HepG2 (cell line): ENCODE results near the gene COL27A1. TPM values are rescaled to one million over a fixed set of nuclear protein-coding genes. Genes with fewer than 3 reads are reported as not detected.

Source experiments
- ATAC-seq: fragments of 200-7000 bp; cut with Tn5 transposase; 3 replicates; pipeline ENCODE4 v1.9.1; 2020; ENCODE audit warnings: mild to moderate bottlenecking, moderate library complexity
- BruUV-seq: library from RNA; stranded (reverse); fragments of 400-500 nt; replicated peaks from 2 replicates; lab custom pipeline; 2021; lab: Mats Ljungman, UMichigan
- CTCF ChIA-PET: fragments of 300-600 bp; formaldehyde crosslinking; extraction: SDS; loops from one replicate; lab custom pipeline; 2021; ENCODE audit warnings: low total read pairs, inconsistent platforms, low intra/inter-chr PET ratio; lab: Yijun Ruan, JAX
- POLR2A ChIA-PET: fragments of 350-600 bp; sonication (Branson Sonifier 250); formaldehyde crosslinking; loops from one replicate; lab custom pipeline; 2020; ENCODE audit warnings: antibody characterized with exemption, inconsistent platforms; lab: Yijun Ruan, JAX
- DNase-seq: peaks from one replicate; pipeline ENCODE4 v3.0.0-alpha.2; 2015; ENCODE audit warnings: low spot score
- FAIRE-seq: peaks from 3 replicates; lab custom pipeline; 2011; peaks lifted over from hg19 to GRCh38; lab: Jason Lieb, UNC
- H2AFZ ChIP-seq: one replicate; pipeline ENCODE4 v1.6.1; 2011; ENCODE audit warnings: low read length, inconsistent platforms
- H3K27ac ChIP-seq: fragments of 300-600 bp; 3 replicates; pipeline ENCODE4 v1.8.0; 2011; ENCODE audit warnings: mixed run types, mild to moderate bottlenecking, mixed read lengths, low read length, inconsistent platforms; ENCODE audit not compliant: insufficient read depth; ENCODE audit errors: extremely low read length
- H3K27me3 ChIP-seq, 2 experiments: fragments of 200-600 bp in 1 of 2; 2 replicates in 1 of 2; 3 replicates in 1 of 2; pipeline versions ENCODE4 v1.6.0 to v1.8.0; 2011; ENCODE audit warnings: low read length in 2 of 2, mild to moderate bottlenecking in 2 of 2, moderate library complexity in 2 of 2, inconsistent platforms in 1 of 2; ENCODE audit not compliant: insufficient read depth in 2 of 2, control insufficient read depth in 1 of 2
- H3K36me3 ChIP-seq, 2 experiments: fragments of 200-600 bp in 1 of 2; replicated peaks in 1 of 2; 2 replicates in 1 of 2; 3 replicates in 1 of 2; pipeline versions ENCODE4 v1.5.1 to v1.8.0; 2011; ENCODE audit warnings: low read length in 2 of 2, inconsistent platforms in 1 of 2; ENCODE audit not compliant: insufficient read depth in 2 of 2, control insufficient read depth in 1 of 2
- H3K4me1 ChIP-seq: 2 replicates; pipeline ENCODE4 v1.5.1; 2012; ENCODE audit warnings: low read length, inconsistent platforms; ENCODE audit not compliant: insufficient read depth
- H3K4me2 ChIP-seq: 2 replicates; pipeline ENCODE4 v1.6.0; 2011; ENCODE audit warnings: low read depth, low read length, inconsistent platforms
- H3K4me3 ChIP-seq, 3 experiments: fragments of 200-600 bp in 1 of 3; sonication (generic), shearing (Covaris generic) in 1 of 3; replicated peaks in 1 of 3; 2 replicates each; pipeline ENCODE4 v1.5.1; 2011 to 2016; ENCODE audit warnings: low read length in 3 of 3, inconsistent platforms in 2 of 3, low read depth in 2 of 3, mild to moderate bottlenecking in 2 of 3, control low read depth in 1 of 3, mixed read lengths in 1 of 3; ENCODE audit not compliant: insufficient read depth in 1 of 3
- H3K79me2 ChIP-seq: one replicate; pipeline ENCODE4 v1.6.1; 2011; ENCODE audit warnings: low read length, inconsistent platforms; ENCODE audit not compliant: insufficient read depth
- H3K9ac ChIP-seq: 2 replicates; pipeline ENCODE4 v1.6.0; 2011; ENCODE audit warnings: mild to moderate bottlenecking, low read depth, low read length, inconsistent platforms; ENCODE audit not compliant: insufficient read depth
- H3K9me3 ChIP-seq: 2 replicates; pipeline ENCODE4 v1.5.1; 2012; ENCODE audit warnings: mild to moderate bottlenecking, low read length
- H4K20me1 ChIP-seq: 2 replicates; pipeline ENCODE4 v1.6.0; 2011; ENCODE audit warnings: inconsistent platforms, mild to moderate bottlenecking, low read length, moderate library complexity; ENCODE audit not compliant: insufficient read depth
- AGO2 ChIP-seq: fragments of 200-400 bp; formaldehyde crosslinking; optimal IDR thresholded peaks from 2 replicates; pipeline ENCODE3; 2017; ENCODE audit warnings: mild to moderate bottlenecking, low read depth, low read length, moderate library complexity
- MED1 ChIP-seq: sonication (generic); formaldehyde crosslinking; IDR thresholded peaks from 2 replicates; pipeline ENCODE4 v1.4.0; 2020; ENCODE audit warnings: missing genetic modification reagents
- MIXL1 ChIP-seq: IDR thresholded peaks from 2 replicates; pipeline ENCODE4 v1.6.1; 2016
- POLR2AphosphoS5 ChIP-seq: IDR thresholded peaks from 2 replicates; pipeline ENCODE4 v1.6.1; 2012; ENCODE audit warnings: low read depth, low read length
- PTBP1 ChIP-seq: fragments of 200-400 bp; formaldehyde crosslinking; IDR thresholded peaks from 2 replicates; pipeline ENCODE4 v1.6.1; 2018; ENCODE audit warnings: low read length, low read depth; ENCODE audit not compliant: poor library complexity, severe bottlenecking
- ZNF367 ChIP-seq: sonication (generic); formaldehyde crosslinking; IDR thresholded peaks from 2 replicates; pipeline ENCODE4 v1.4.0; 2020; ENCODE audit warnings: missing genetic modification reagents, borderline replicate concordance
- ZNF773 ChIP-seq: sonication (generic); formaldehyde crosslinking; IDR thresholded peaks from 2 replicates; pipeline ENCODE4 v1.4.0; 2020; ENCODE audit warnings: missing genetic modification reagents, borderline replicate concordance
- WGBS: methylation state at CpG from one replicate; pipeline ENCODE4 v1.1.6; 2017; ENCODE audit warnings: low lambda C conversion rate; 5-methylcytosine and 5-hydroxymethylcytosine counted together
- in situ Hi-C: cut with HindIII; loops from 2 replicates; pipeline ENCODE4 v1.10.0; 2017; ENCODE audit warnings: low pct_unique_long_range_greater_than_20kb; ENCODE audit not compliant: extremely low pct_ligation_motif_present
- intact Hi-C: fragments of 100-400 bp; cut with micrococcal nuclease; formaldehyde crosslinking; loops from one replicate; pipeline ENCODE4 v1.10.0; 2022; ENCODE audit not compliant: unreplicated experiment
- polyA plus RNA-seq, 8 experiments: library from polyadenylated mRNA; depleted of rRNA in 3 of 8; stranded (reverse) in 7 of 8; unstranded in 1 of 8; fragments of >200 nt; fragmentation: Illumina TruSeq in 4 of 8; extraction: Trizol in 4 of 8; gene quantifications; 2 replicates each; pipeline versions ENCODE4 v1.2.1 to v1.2.3, GENCODE V29; 2011 to 2016; ENCODE audit warnings: low read depth in 4 of 8, missing spikeins in 1 of 8, mixed read lengths in 1 of 8; ENCODE audit not compliant: insufficient read depth in 1 of 8
- total RNA-seq, 5 experiments: library from RNA; depleted of rRNA; stranded (reverse); fragments of >200 nt; fragmentation: Illumina TruSeq; extraction: Trizol; gene quantifications; 2 replicates each; pipeline ENCODE4 v1.2.3, GENCODE V29; 2016; ENCODE audit warnings: low read depth in 1 of 5
- TF ChIP-seq, protein P1 (sequence below): IDR thresholded peaks from 2 replicates; pipeline ENCODE4 v1.6.1; 2016; ENCODE audit warnings: low read depth, missing genetic modification reagents, missing compliant biosample characterization
- TF ChIP-seq, protein P2 (sequence below): sonication (generic); formaldehyde crosslinking; IDR thresholded peaks from 2 replicates; pipeline ENCODE4 v1.8.0; 2022; ENCODE audit warnings: mild to moderate bottlenecking, missing genetic modification reagents, moderate library complexity

The COL27A1 gene
- total and polyA plus RNA-seq, 2 of the 13 experiments (the other 11 are each of a cell fraction or from before 2014, with no cell fraction given) = 71.3 to 89.1 TPM

GRCh38 chr9:114249424-114250234, 94.3 kb downstream of the COL27A1 start (continued):
- TF ChIP-seq, protein P1, sequence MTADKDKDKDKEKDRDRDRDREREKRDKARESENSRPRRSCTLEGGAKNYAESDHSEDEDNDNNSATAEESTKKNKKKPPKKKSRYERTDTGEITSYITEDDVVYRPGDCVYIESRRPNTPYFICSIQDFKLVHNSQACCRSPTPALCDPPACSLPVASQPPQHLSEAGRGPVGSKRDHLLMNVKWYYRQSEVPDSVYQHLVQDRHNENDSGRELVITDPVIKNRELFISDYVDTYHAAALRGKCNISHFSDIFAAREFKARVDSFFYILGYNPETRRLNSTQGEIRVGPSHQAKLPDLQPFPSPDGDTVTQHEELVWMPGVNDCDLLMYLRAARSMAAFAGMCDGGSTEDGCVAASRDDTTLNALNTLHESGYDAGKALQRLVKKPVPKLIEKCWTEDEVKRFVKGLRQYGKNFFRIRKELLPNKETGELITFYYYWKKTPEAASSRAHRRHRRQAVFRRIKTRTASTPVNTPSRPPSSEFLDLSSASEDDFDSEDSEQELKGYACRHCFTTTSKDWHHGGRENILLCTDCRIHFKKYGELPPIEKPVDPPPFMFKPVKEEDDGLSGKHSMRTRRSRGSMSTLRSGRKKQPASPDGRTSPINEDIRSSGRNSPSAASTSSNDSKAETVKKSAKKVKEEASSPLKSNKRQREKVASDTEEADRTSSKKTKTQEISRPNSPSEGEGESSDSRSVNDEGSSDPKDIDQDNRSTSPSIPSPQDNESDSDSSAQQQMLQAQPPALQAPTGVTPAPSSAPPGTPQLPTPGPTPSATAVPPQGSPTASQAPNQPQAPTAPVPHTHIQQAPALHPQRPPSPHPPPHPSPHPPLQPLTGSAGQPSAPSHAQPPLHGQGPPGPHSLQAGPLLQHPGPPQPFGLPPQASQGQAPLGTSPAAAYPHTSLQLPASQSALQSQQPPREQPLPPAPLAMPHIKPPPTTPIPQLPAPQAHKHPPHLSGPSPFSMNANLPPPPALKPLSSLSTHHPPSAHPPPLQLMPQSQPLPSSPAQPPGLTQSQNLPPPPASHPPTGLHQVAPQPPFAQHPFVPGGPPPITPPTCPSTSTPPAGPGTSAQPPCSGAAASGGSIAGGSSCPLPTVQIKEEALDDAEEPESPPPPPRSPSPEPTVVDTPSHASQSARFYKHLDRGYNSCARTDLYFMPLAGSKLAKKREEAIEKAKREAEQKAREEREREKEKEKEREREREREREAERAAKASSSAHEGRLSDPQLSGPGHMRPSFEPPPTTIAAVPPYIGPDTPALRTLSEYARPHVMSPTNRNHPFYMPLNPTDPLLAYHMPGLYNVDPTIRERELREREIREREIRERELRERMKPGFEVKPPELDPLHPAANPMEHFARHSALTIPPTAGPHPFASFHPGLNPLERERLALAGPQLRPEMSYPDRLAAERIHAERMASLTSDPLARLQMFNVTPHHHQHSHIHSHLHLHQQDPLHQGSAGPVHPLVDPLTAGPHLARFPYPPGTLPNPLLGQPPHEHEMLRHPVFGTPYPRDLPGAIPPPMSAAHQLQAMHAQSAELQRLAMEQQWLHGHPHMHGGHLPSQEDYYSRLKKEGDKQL = no peak

DNA sequence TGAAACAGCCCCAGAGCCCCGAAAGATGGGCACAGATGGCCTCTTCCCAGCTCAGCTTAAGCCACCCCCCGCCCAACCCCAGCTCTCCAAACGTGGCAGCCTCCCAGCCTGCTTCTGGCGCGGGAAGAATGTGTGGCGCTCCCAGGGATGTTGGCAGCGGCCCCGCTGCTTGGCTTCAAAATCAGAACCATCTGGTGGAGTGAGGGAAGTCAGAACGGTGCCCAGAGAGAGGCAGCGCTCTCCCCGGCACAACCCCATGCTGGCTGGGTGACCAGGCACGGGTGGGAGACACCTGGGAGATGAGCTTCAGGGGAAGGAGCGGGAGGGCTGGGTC, 94.9 kb downstream of the COL27A1 start:
- intact Hi-C loops = no loop called here
- Histone ChIP-seq H3K27me3 (no peaks in the 10 kb centered on the region), H3K36me3 (peaks cover 9 to 86% of the 10 kb centered on the region in 2 experiments), H3K79me2 (no peaks in the 10 kb centered on the region), H3K9ac (no peak overlapping the region), H3K4me3 (no peak overlapping the region), H4K20me1 (no peaks in the 10 kb centered on the region), H3K4me2 (no peak overlapping the region), H2AFZ (no peak overlapping the region), H3K4me1 (peaks cover 18% of the 10 kb centered on the region), H3K27ac (no peak overlapping the region), H3K9me3 (no peaks in the 10 kb centered on the region)
- TF ChIP-seq ZNF367 (CRISPR knock-in tag) = no peak
- TF ChIP-seq, protein P2, sequence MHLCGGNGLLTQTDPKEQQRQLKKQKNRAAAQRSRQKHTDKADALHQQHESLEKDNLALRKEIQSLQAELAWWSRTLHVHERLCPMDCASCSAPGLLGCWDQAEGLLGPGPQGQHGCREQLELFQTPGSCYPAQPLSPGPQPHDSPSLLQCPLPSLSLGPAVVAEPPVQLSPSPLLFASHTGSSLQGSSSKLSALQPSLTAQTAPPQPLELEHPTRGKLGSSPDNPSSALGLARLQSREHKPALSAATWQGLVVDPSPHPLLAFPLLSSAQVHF (CRISPR knock-in tag) = no peak
- no peak for TF ChIP-seq ZNF773
- no peak for TF ChIP-seq MED1
- TF ChIP-seq POLR2AphosphoS5 = peak; percentile 31; the same call in 1 of the 2 replicates
- no peak for TF ChIP-seq MIXL1 (CRISPR knock-in tag)
- TF ChIP-seq AGO2 = peak; percentile 96
- no peak for TF ChIP-seq PTBP1
- in situ Hi-C loops = no loop called here
- CTCF ChIA-PET = no interaction called here
- DNase-seq (no peak), FAIRE-seq (no peak), ATAC-seq (no peak)
- WGBS = 96% methylated on average over 9 of the region's 13 CpGs
- no TSS peak for BruUV-seq
- POLR2A ChIA-PET = no interaction called here
